ENCODE results near the gene NTM.

DNA sequence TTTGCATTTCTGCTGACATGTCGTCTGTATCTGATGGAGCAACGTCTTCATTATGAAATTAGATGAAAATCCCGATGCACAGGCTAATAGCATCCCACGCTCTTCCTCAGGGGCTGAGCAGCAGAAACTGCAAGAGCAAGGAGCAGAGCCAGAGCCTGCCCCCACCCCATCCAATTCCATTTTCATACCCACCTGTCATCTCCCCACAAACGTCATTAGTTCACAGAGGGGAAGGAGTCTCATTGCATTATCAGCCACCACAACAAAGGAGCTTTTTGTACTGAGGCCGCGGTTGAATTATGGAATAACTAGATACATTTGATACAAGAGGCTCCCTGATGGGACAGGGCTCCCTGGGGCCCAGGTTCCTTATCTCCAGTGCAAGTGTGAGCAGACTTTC, 515.0 kb downstream of the NTM start:
- TF ChIP-seq CTCF (IDR thresholded peaks at IDR 0.05; ENCODE audit: low read depth, low read length, poor library complexity, severe bottlenecking) = no peak
- TF ChIP-seq EZH2phosphoT487 (IDR thresholded peaks at IDR 0.05; ENCODE audit: borderline replicate concordance, low read length) = no peak
